Endothelial cell of umbilical vein (primary cell): ENCODE results near the gene GMNN. TPM values are rescaled to one million over a fixed set of nuclear protein-coding genes. Genes with fewer than 3 reads are reported as not detected.

ENCODE experiments used
- BruUV-seq: library from RNA; stranded (reverse); fragments of 400-500 nt; replicated peaks from 2 replicates; lab custom pipeline; 2021; lab: Mats Ljungman, UMichigan
- CTCF ChIA-PET: fragments of 300-600, 350-600 bp; sonication (Branson Sonifier 250); formaldehyde crosslinking; loops from one replicate; lab custom pipeline; 2021; ENCODE audit warnings: antibody characterized with exemption, inconsistent platforms; lab: Charles Lee
- POLR2A ChIA-PET: fragments of 300-600, 350-600 bp; sonication (Branson Sonifier 250); formaldehyde crosslinking; loops from one replicate; lab custom pipeline; 2021; ENCODE audit warnings: antibody characterized with exemption, inconsistent platforms; lab: Charles Lee
- DNase-seq: peaks from one replicate; pipeline ENCODE4 v3.0.0-alpha.2; 2011; ENCODE audit warnings: low read depth, low spot score
- FAIRE-seq: peaks from 2 replicates; lab custom pipeline; 2011; peaks lifted over from hg19 to GRCh38; lab: Jason Lieb, UNC
- H2AFZ ChIP-seq: 2 replicates; pipeline ENCODE4 v1.6.0; 2012; ENCODE audit warnings: low read depth, low read length, control low read depth, inconsistent platforms
- H3K27ac ChIP-seq: 2 replicates; pipeline ENCODE4 v1.5.1; 2011; ENCODE audit warnings: low read depth, mild to moderate bottlenecking, control low read depth, low read length, moderate library complexity; ENCODE audit not compliant: insufficient read depth
- H3K27me3 ChIP-seq, 2 experiments: 2 replicates each; pipeline versions ENCODE4 v1.6.0 to v1.6.1; 2011; ENCODE audit warnings: low read length in 2 of 2, mixed read lengths in 1 of 2; ENCODE audit not compliant: control insufficient read depth in 2 of 2, insufficient read depth in 2 of 2
- H3K36me3 ChIP-seq, 2 experiments: 2 replicates in 1 of 2; 3 replicates in 1 of 2; pipeline ENCODE4 v1.5.1; 2011; ENCODE audit warnings: low read length in 2 of 2, mild to moderate bottlenecking in 1 of 2, moderate library complexity in 1 of 2; ENCODE audit not compliant: control insufficient read depth in 2 of 2, insufficient read depth in 2 of 2; ENCODE audit errors: extremely low read depth in 1 of 2
- H3K4me1 ChIP-seq: 3 replicates; pipeline ENCODE4 v1.5.1; 2011; ENCODE audit warnings: mild to moderate bottlenecking, low read length; ENCODE audit not compliant: control insufficient read depth, insufficient read depth; ENCODE audit errors: extremely low read depth
- H3K4me2 ChIP-seq: 2 replicates; pipeline ENCODE4 v1.6.1; 2011; ENCODE audit warnings: low read length, control low read depth, mixed read lengths; ENCODE audit not compliant: insufficient read depth
- H3K4me3 ChIP-seq, 3 experiments: fragments of 200-600 bp in 1 of 3; sonication (generic), shearing (Covaris generic) in 1 of 3; replicated peaks in 1 of 3; 2 replicates each; pipeline ENCODE4 v1.5.1; 2011 to 2016; ENCODE audit warnings: control low read depth in 3 of 3, low read length in 3 of 3, mild to moderate bottlenecking in 2 of 3, inconsistent platforms in 1 of 3, low read depth in 1 of 3, moderate library complexity in 1 of 3; ENCODE audit not compliant: insufficient read depth in 1 of 3
- H3K79me2 ChIP-seq: 2 replicates; pipeline ENCODE4 v1.6.0; 2012; ENCODE audit warnings: low read length, inconsistent platforms; ENCODE audit not compliant: control insufficient read depth, insufficient read depth
- H3K9ac ChIP-seq: replicated peaks from 2 replicates; pipeline ENCODE3; 2011; ENCODE audit warnings: low read length, control low read depth; ENCODE audit not compliant: insufficient read depth; ENCODE audit errors: extremely low read depth
- H3K9me1 ChIP-seq: replicated peaks from 3 replicates; pipeline ENCODE4 v1.6.0; 2011; ENCODE audit warnings: mild to moderate bottlenecking, low read length; ENCODE audit not compliant: control insufficient read depth, insufficient read depth; ENCODE audit errors: extremely low read depth
- H3K9me3 ChIP-seq: replicated peaks from 2 replicates; pipeline ENCODE4 v1.5.1; 2012; ENCODE audit warnings: low read length, inconsistent platforms; ENCODE audit not compliant: control insufficient read depth, insufficient read depth
- H4K20me1 ChIP-seq: replicated peaks from 2 replicates; pipeline ENCODE3; 2011; ENCODE audit warnings: mild to moderate bottlenecking, low read length; ENCODE audit not compliant: control insufficient read depth, insufficient read depth; ENCODE audit errors: extremely low read depth
- EZH2 ChIP-seq: IDR thresholded peaks from 2 replicates; pipeline ENCODE4 v1.6.1; 2012; ENCODE audit warnings: borderline replicate concordance, low read depth, mild to moderate bottlenecking, moderate library complexity, low read length, inconsistent platforms; ENCODE audit not compliant: severe bottlenecking
- FOS ChIP-seq: IDR thresholded peaks from 2 replicates; pipeline ENCODE4 v1.6.1; 2011; ENCODE audit warnings: mild to moderate bottlenecking, low read length, moderate library complexity, borderline replicate concordance; ENCODE audit not compliant: insufficient read depth
- MAX ChIP-seq: IDR thresholded peaks from 2 replicates; pipeline ENCODE4 v1.6.1; 2011; ENCODE audit not compliant: insufficient read depth, insufficient read length
- MYC ChIP-seq: IDR thresholded peaks from one replicate; pipeline ENCODE4 v1.6.1; 2011; ENCODE audit warnings: mild to moderate bottlenecking, low read depth, low read length
- POLR2A ChIP-seq: IDR thresholded peaks from 2 replicates; pipeline ENCODE4 v1.6.1; 2012; ENCODE audit warnings: low read depth, mild to moderate bottlenecking, control low read depth, low read length
- POLR2AphosphoS5 ChIP-seq: IDR thresholded peaks from 2 replicates; pipeline ENCODE4 v1.6.1; 2012; ENCODE audit warnings: low read depth, mild to moderate bottlenecking, control low read depth, low read length, moderate library complexity; ENCODE audit not compliant: insufficient read depth
- dilution Hi-C: fragments of 300-500 bp; cut with MboI; formaldehyde crosslinking; loops from one replicate; pipeline ENCODE4 v1.15.0; 2019; ENCODE audit warnings: low sequenced_read_pairs; ENCODE audit not compliant: extremely low pct_ligation_motif_present
- intact Hi-C: fragments of 100-400 bp; cut with micrococcal nuclease; formaldehyde crosslinking; loops from one replicate; pipeline ENCODE4 v1.10.0; 2022
- polyA plus RNA-seq, 4 experiments: library from polyadenylated mRNA; depleted of rRNA in 3 of 4; stranded (reverse) in 3 of 4; unstranded in 1 of 4; fragments of >200 nt; gene quantifications; 2 replicates each; pipeline versions ENCODE4 v1.2.1 to v1.2.3, GENCODE V29; 2011 to 2012; ENCODE audit warnings: missing spikeins in 1 of 4
- total RNA-seq: library from RNA; stranded (reverse); gene quantifications from 2 replicates; pipeline ENCODE4 v1.2.3, GENCODE V29; 2021

GMNN gene
- total and polyA plus RNA-seq, 2 donors (not counting 3 experiments of a cell fraction or from before 2014, with no cell fraction given), result 25.4 to 52.6 TPM

- no peaks in the 10 kb centered on the region for H3K9me3 ChIP-seq
- no peak overlapping the region for H3K27ac ChIP-seq
- peaks cover 13% of the 10 kb centered on the region for H3K4me1 ChIP-seq
- H3K27me3 ChIP-seq, result no peaks in the 10 kb centered on the region
- ChIA-PET POLR2A (interaction anchor here (0.7 kb wide), 1 partner anchor 10 kb away, joined by 3 read pairs; no protein-coding TSS in a partner anchor), CTCF (interaction anchor here (1.0 to 2.6 kb wide), 5 partner anchors 9 to 154 kb away, joined by 3 to 12 read pairs (median 4); no protein-coding TSS in a partner anchor)
- H3K9me1 ChIP-seq, result no peaks in the 10 kb centered on the region
- TF ChIP-seq MAX, result no peak
- H4K20me1 ChIP-seq, result no peaks in the 10 kb centered on the region
- FAIRE-seq, result no peak
- dilution Hi-C loops, result no loop called here
- intact Hi-C loops, result no loop called here
- H3K9ac ChIP-seq, result no peak overlapping the region
- H2AFZ ChIP-seq, result peak overlapping the region; percentile 28
- H3K4me3 ChIP-seq, result no peak overlapping the region
- H3K4me2 ChIP-seq, result no peak overlapping the region
- H3K79me2 ChIP-seq, result no peaks in the 10 kb centered on the region
- H3K36me3 ChIP-seq, result no peaks in the 10 kb centered on the region
- DNase-seq, result peak; percentile 30
- no TSS peak for BruUV-seq
Measured at GRCh38 chr6:24738741-24739140, 36.0 kb upstream of the GMNN start.

GRCh38 chr6:24740861-24741260, 33.9 kb upstream of the GMNN start:
- dilution Hi-C loops, result no loop called here
- H2AFZ ChIP-seq, result no peak overlapping the region
- no peaks in the 10 kb centered on the region for H3K9me3 ChIP-seq
- H3K9ac ChIP-seq, result no peak overlapping the region
- H3K36me3 ChIP-seq, result no peaks in the 10 kb centered on the region
- no peak overlapping the region for H3K4me3 ChIP-seq
- no peak overlapping the region for H3K27ac ChIP-seq
- TF ChIP-seq MYC (no peak), POLR2AphosphoS5 (no peak), POLR2A (no peak), EZH2 (no peak), FOS (no peak)
- intact Hi-C loops, result no loop called here
- H3K79me2 ChIP-seq, result no peaks in the 10 kb centered on the region
- FAIRE-seq (no peak), DNase-seq (no peak)
- peaks cover 16% of the 10 kb centered on the region for H3K4me1 ChIP-seq
- POLR2A ChIA-PET, result no interaction called here
- H4K20me1 ChIP-seq, result no peaks in the 10 kb centered on the region
- H3K4me2 ChIP-seq, result no peak overlapping the region
- BruUV-seq, result no TSS peak
- no peaks in the 10 kb centered on the region for H3K27me3 ChIP-seq
- CTCF ChIA-PET, result no interaction called here
- H3K9me1 ChIP-seq, result no peaks in the 10 kb centered on the region
